Heart left ventricle (tissue), 13 donors: ENCODE results near the gene RNF180.

Source experiments
- CTCF ChIP-seq, 12 donors: fragments of 200-600 bp; sonication (generic) in 4 of 12; IDR thresholded peaks; one replicate each; pipeline versions ENCODE4 v1.5.0 to v1.8.0; 2018 to 2022; ENCODE audit warnings: antibody characterized with exemption in 12 of 12, mild to moderate bottlenecking in 5 of 12
- POLR2A ChIP-seq, 2 donors: fragments of 450-650 bp; IDR thresholded peaks; one replicate each; pipeline ENCODE4 v1.6.1; 2017; ENCODE audit warnings: antibody characterized with exemption in 2 of 2, mild to moderate bottlenecking in 2 of 2, moderate library complexity in 2 of 2
- donor health status: ischemic (EF 13 %, LVEDD 7.1; RV severe dilation, severe dysfunction).
- donor health status: DM: no; HTN: yes; CAD: no.
- donor health status: DM: no; HTN: no; CAD: no.
- donor health status: ischemic (EF 25% LVEDD 6.9; RV normal size, moderate dysfunction).
- donor health status: ischemic (EF 25% LVEDD 5.7; RV mildly dilated, moderate dysfunction).
- donor health status: ischemic (EF 35%, LVEDD 5.7; RV mildly dilated, moderate dysfunction).
- donor health status: nonischemic (EF 11% LVEDD 7.7; RV severe dilation, severe dysfunction).
- donor health status: DM: yes; HTN: yes; CAD: no.
- donor health status: PGD.
- donor health status: ischemic (EF 29% LVEDD 5.4; RV normal size, mild dysfunction).
- donor health status: nonischemic (EF 23%, LVEDD 6.1; RV moderate dilation, normal function).

DNA sequence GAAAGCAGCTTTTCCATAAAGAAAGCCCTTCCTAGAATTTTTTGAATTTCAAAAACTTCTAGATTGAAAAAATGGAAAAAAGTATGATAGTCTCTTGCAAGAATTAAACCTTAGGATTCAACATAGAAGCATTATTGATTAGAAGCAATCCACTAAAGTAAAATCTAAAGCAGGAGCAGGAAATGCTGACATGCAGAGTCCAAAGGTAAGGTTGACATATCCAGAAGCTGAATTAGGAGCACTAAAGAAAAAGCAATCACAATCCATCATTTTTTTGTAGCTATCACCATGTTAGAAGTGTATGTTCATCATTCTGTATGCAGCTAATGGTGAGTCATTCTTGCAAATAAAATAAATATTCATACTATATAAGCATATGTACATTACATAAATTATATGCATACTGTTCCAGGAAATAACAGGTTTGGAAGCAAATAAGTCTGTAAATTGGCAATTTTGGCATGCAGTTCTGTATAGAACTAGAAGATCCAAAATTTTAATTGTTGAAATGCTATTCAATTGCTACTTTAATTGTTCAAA, 39.4 kb upstream of the RNF180 start:
- TF ChIP-seq CTCF (IDR thresholded peaks at IDR 0.05): no peak
- TF ChIP-seq POLR2A (IDR thresholded peaks at IDR 0.05): no peak
